ENCODE data around the gene OR9A2. TPM values are rescaled to one million over a fixed set of nuclear protein-coding genes. Genes with fewer than 3 reads are reported as not detected.
"Not testable (repeated sequence)": the region's sequence is repeated elsewhere in the genome, so short reads cannot be mapped to it uniquely, and the experiment has no call there.

Gene OR9A2
- total RNA-seq, 1 donor from 2014 or later: not detected

GRCh38 chr7:143018931-143019330 lies 8.0 kb downstream of the OR9A2 start:
- peak; percentile 34 to 57 for DNase-seq (ENCODE audit: low read depth in 2 of 2)

- no peak for DNase-seq (ENCODE audit: low read depth in 2 of 2)
Measured at GRCh38 chr7:143016996-143017395, 9.9 kb downstream of the OR9A2 start.

- DNase-seq (ENCODE audit: low read depth in 2 of 2): no peak
Measured at GRCh38 chr7:143015926-143016490, 10.9 kb downstream of the OR9A2 start.

GRCh38 chr7:143015084-143015483 lies 11.8 kb downstream of the OR9A2 start:
- no peak for DNase-seq (ENCODE audit: low read depth in 2 of 2)

GRCh38 chr7:143013893-143014292 lies 13.0 kb downstream of the OR9A2 start:
- peak; percentile 20 to 25 for DNase-seq (ENCODE audit: low read depth in 2 of 2)

GRCh38 chr7:143013473-143013872 lies 13.5 kb downstream of the OR9A2 start:
- no peak for DNase-seq (ENCODE audit: low read depth in 2 of 2)

- DNase-seq (ENCODE audit: low read depth in 2 of 2): no peak
Measured at GRCh38 chr7:143012409-143012808, 14.5 kb downstream of the OR9A2 start.

- DNase-seq (ENCODE audit: low read depth in 2 of 2): no peak
Measured at GRCh38 chr7:143012001-143012400, 14.9 kb downstream of the OR9A2 start.

- peak; percentile 64 to 74 for DNase-seq (ENCODE audit: low read depth in 2 of 2)
Measured at GRCh38 chr7:143008007-143008901, 18.7 kb downstream of the OR9A2 start.

GRCh38 chr7:143005632-143006260 lies 21.2 kb downstream of the OR9A2 start:
- no peak for DNase-seq (ENCODE audit: low read depth in 2 of 2)

GRCh38 chr7:143003393-143004051 lies 23.4 kb downstream of the OR9A2 start:
- DNase-seq (ENCODE audit: low read depth in 2 of 2): peak; percentile 55 to 56

GRCh38 chr7:143002898-143003297 lies 24.0 kb downstream of the OR9A2 start:
- no peak for DNase-seq (ENCODE audit: low read depth in 2 of 2)

GRCh38 chr7:143002106-143002505 lies 24.8 kb downstream of the OR9A2 start:
- DNase-seq (ENCODE audit: low read depth in 2 of 2): peak in 1 of 2 donors; percentile 29

GRCh38 chr7:143000648-143001047 lies 26.3 kb downstream of the OR9A2 start:
- no peak for DNase-seq (ENCODE audit: low read depth in 2 of 2)

- DNase-seq (ENCODE audit: low read depth in 2 of 2): no peak
Measured at GRCh38 chr7:142999793-143000192, 27.1 kb downstream of the OR9A2 start.

GRCh38 chr7:142998966-142999365 lies 28.0 kb downstream of the OR9A2 start:
- DNase-seq (ENCODE audit: low read depth in 2 of 2): no peak

GRCh38 chr7:142997456-142997989 lies 29.4 kb downstream of the OR9A2 start:
- no peak for DNase-seq (ENCODE audit: low read depth in 2 of 2)

GRCh38 chr7:142992427-142992826 lies 34.5 kb downstream of the OR9A2 start:
- DNase-seq (ENCODE audit: low read depth in 2 of 2): no peak

GRCh38 chr7:142984297-142984696 lies 42.6 kb downstream of the OR9A2 start:
- DNase-seq (ENCODE audit: low read depth in 2 of 2): no peak

GRCh38 chr7:142983825-142984224 lies 43.1 kb downstream of the OR9A2 start:
- no peak for DNase-seq (ENCODE audit: low read depth in 2 of 2)

- DNase-seq (ENCODE audit: low read depth in 2 of 2): not testable (repeated sequence)
Measured at GRCh38 chr7:142978402-142978801, 48.5 kb downstream of the OR9A2 start.

Measured in lung microvascular endothelial cell (primary cell).